ENCODE results near the gene ABCB8. TPM values are rescaled to one million over a fixed set of nuclear protein-coding genes. Genes with fewer than 3 reads are reported as not detected.

Gene ABCB8
- total and polyA plus RNA-seq, 2 experiments from 2014 or later = 29.6 to 31.6 TPM

DNA sequence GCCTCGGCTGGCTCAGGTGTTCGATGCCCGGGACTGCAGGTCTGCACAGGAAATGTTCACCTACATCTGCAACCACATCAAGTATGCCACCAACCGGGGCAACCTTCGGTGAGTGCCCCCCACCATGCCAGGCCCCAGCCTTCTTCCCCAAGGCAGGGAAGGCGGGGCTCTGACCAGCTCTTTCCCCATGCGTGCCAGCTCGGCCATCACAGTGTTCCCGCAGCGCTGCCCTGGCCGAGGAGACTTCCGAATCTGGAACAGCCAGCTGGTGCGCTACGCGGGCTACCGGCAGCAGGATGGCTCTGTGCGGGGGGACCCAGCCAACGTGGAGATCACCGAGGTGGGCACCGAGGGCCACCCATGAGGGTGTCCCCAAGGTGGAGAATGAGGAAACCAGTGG is 29.9 kb upstream of the ABCB8 start:
- TF ChIP-seq EZH2phosphoT487 (IDR thresholded peaks at IDR 0.05; ENCODE audit: insufficient read depth, low read depth) (no peak), EZH2 (IDR thresholded peaks at IDR 0.05; ENCODE audit: insufficient read depth, poor library complexity, severe bottlenecking) (no peak)
- WGBS, 2 experiments (ENCODE audit: low coverage in 1 of 2, low lambda C conversion rate in 2 of 2, missing lambda C conversion rate in 2 of 2) = 75 to 87% methylated on average over 18 to 20 of the region's 20 CpGs
- in situ Hi-C loops (cut with MboI) = loop anchor here (10.0 kb wide), 1 partner anchor 56 kb away; the partner anchor contains the start of genes CDK5 and SLC4A2
- no peaks in the 10 kb centered on the region for H3K79me2 ChIP-seq (ENCODE audit: insufficient read depth)
- no peaks in the 10 kb centered on the region for H3K36me3 ChIP-seq (ENCODE audit: low read depth)
- no peak for DNase-seq
- H3K9ac ChIP-seq = no peak overlapping the region
- no peak overlapping the region for H3K4me3 ChIP-seq
- no peaks in the 10 kb centered on the region; the same call in 1 of the 2 replicates for H3K27me3 ChIP-seq (replicated peaks; ENCODE audit: insufficient read depth)
- H3K27ac ChIP-seq = no peak overlapping the region
- no peaks in the 10 kb centered on the region for H4K20me1 ChIP-seq (ENCODE audit: insufficient read depth)
- no peak overlapping the region for H2AFZ ChIP-seq
- H3K4me2 ChIP-seq (ENCODE audit: unreplicated experiment) = no peak overlapping the region
- no peaks in the 10 kb centered on the region for H3K4me1 ChIP-seq (ENCODE audit: insufficient read depth)
- H3F3A ChIP-seq (ENCODE audit: insufficient read depth) = no peaks in the 10 kb centered on the region
- no peaks in the 10 kb centered on the region for H3K9me2 ChIP-seq (ENCODE audit: insufficient read depth)
- no peaks in the 10 kb centered on the region for H3K9me3 ChIP-seq (ENCODE audit: low read depth)

DNA sequence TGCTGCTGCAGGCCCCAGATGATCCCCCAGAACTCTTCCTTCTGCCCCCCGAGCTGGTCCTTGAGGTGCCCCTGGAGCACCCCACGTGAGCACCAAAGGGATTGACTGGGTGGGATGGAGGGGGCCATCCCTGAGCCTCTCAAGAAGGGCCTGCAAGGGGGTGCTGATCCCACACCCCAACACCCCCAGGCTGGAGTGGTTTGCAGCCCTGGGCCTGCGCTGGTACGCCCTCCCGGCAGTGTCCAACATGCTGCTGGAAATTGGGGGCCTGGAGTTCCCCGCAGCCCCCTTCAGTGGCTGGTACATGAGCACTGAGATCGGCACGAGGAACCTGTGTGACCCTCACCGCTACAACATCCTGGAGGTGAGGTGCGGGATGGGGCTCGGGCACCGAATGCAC is 29.2 kb upstream of the ABCB8 start:
- H4K20me1 ChIP-seq (ENCODE audit: insufficient read depth) = no peaks in the 10 kb centered on the region
- in situ Hi-C loops (cut with MboI) = loop anchor here (10.0 kb wide), 1 partner anchor 56 kb away; the partner anchor contains the start of genes CDK5 and SLC4A2
- whole genome bisulfite sequencing, 2 experiments (ENCODE audit: low coverage in 1 of 2, low lambda C conversion rate in 2 of 2, missing lambda C conversion rate in 2 of 2) = 67 to 69% methylated on average over 12 of the region's 12 CpGs
- no peak overlapping the region for H3K9ac ChIP-seq
- no peak overlapping the region for H2AFZ ChIP-seq
- no peak overlapping the region for H3K4me2 ChIP-seq (ENCODE audit: unreplicated experiment)
- no peaks in the 10 kb centered on the region; the same call in 1 of the 2 replicates for H3K27me3 ChIP-seq (replicated peaks; ENCODE audit: insufficient read depth)
- H3K79me2 ChIP-seq (ENCODE audit: insufficient read depth) = no peaks in the 10 kb centered on the region
- no peaks in the 10 kb centered on the region for H3K36me3 ChIP-seq (ENCODE audit: low read depth)
- TF ChIP-seq EZH2 (IDR thresholded peaks at IDR 0.05; ENCODE audit: insufficient read depth, poor library complexity, severe bottlenecking) = no peak
- TF ChIP-seq EZH2phosphoT487 (IDR thresholded peaks at IDR 0.05; ENCODE audit: insufficient read depth, low read depth) = no peak
- H3K4me1 ChIP-seq (ENCODE audit: insufficient read depth) = no peaks in the 10 kb centered on the region
- no peak for DNase-seq
- H3K27ac ChIP-seq = no peak overlapping the region
- no peak overlapping the region for H3K4me3 ChIP-seq
- no peaks in the 10 kb centered on the region for H3K9me2 ChIP-seq (ENCODE audit: insufficient read depth)
- H3F3A ChIP-seq (ENCODE audit: insufficient read depth) = no peaks in the 10 kb centered on the region
- no peaks in the 10 kb centered on the region for H3K9me3 ChIP-seq (ENCODE audit: low read depth)

GRCh38 chr7:150999497-151000230 is 28.6 kb upstream of the ABCB8 start:
- in situ Hi-C loops (cut with MboI) = loop anchor here (10.0 kb wide), 1 partner anchor 55 kb away; the partner anchor contains the start of genes CDK5 and SLC4A2
- Histone ChIP-seq H3K9me3 (ENCODE audit: low read depth) (no peaks in the 10 kb centered on the region), H3K9me2 (ENCODE audit: insufficient read depth) (no peaks in the 10 kb centered on the region), H3K9ac (no peak overlapping the region), H2AFZ (no peak overlapping the region), H3K27me3 (replicated peaks; ENCODE audit: insufficient read depth) (no peaks in the 10 kb centered on the region; the same call in 1 of the 2 replicates), H3K4me1 (ENCODE audit: insufficient read depth) (no peaks in the 10 kb centered on the region), H3F3A (ENCODE audit: insufficient read depth) (no peaks in the 10 kb centered on the region), H3K27ac (no peak overlapping the region), H3K79me2 (ENCODE audit: insufficient read depth) (no peaks in the 10 kb centered on the region), H4K20me1 (ENCODE audit: insufficient read depth) (no peaks in the 10 kb centered on the region), H3K4me2 (ENCODE audit: unreplicated experiment) (no peak overlapping the region), H3K36me3 (ENCODE audit: low read depth) (no peaks in the 10 kb centered on the region), H3K4me3 (no peak overlapping the region)
- 60% methylated on average over 5 of the region's 5 CpGs; no CpG with 5 or more reads in 1 of the 2 experiments for WGBS, 2 experiments (ENCODE audit: low coverage in 1 of 2, low lambda C conversion rate in 2 of 2, missing lambda C conversion rate in 2 of 2)
- no peak for DNase-seq
- TF ChIP-seq EZH2 (IDR thresholded peaks at IDR 0.05; ENCODE audit: insufficient read depth, poor library complexity, severe bottlenecking) (no peak), EZH2phosphoT487 (IDR thresholded peaks at IDR 0.05; ENCODE audit: insufficient read depth, low read depth) (no peak)

DNA sequence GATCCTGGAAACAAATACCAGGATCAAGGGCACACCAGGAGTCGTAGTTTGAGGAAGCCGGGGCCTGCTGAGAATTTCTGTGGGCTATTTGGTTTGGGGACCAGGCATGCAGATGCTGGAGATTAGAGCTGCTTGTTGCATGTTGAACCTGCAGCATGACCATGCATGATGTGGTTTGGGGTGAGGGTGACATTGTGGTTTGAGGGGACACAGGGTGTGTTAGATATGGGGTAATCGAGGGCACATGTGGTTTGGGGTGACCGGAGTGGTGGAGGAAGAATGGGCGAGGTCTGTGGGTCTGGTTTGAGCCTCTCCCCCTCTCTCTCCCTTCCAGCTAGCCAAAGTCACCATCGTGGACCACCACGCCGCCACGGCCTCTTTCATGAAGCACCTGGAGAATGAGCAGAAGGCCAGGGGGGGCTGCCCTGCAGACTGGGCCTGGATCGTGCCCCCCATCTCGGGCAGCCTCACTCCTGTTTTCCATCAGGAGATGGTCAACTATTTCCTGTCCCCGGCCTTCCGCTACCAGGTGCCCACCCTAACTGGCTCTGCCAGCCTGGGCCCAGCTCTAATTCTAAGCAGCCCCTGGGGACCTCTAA is 27.3 kb upstream of the ABCB8 start:
- H2AFZ ChIP-seq = no peak overlapping the region
- no peaks in the 10 kb centered on the region for H3K36me3 ChIP-seq (ENCODE audit: low read depth)
- no peak overlapping the region for H3K4me3 ChIP-seq
- no peaks in the 10 kb centered on the region; the same call in 1 of the 2 replicates for H3K27me3 ChIP-seq (replicated peaks; ENCODE audit: insufficient read depth)
- H3K9me2 ChIP-seq (ENCODE audit: insufficient read depth) = no peaks in the 10 kb centered on the region
- no peak overlapping the region for H3K9ac ChIP-seq
- no peak for DNase-seq
- no peaks in the 10 kb centered on the region for H3K4me1 ChIP-seq (ENCODE audit: insufficient read depth)
- H3K27ac ChIP-seq = no peak overlapping the region
- 75 to 78% methylated on average over 13 of the region's 13 CpGs for WGBS, 2 experiments (ENCODE audit: low coverage in 1 of 2, low lambda C conversion rate in 2 of 2, missing lambda C conversion rate in 2 of 2)
- no peaks in the 10 kb centered on the region for H4K20me1 ChIP-seq (ENCODE audit: insufficient read depth)
- TF ChIP-seq EZH2 (IDR thresholded peaks at IDR 0.05; ENCODE audit: insufficient read depth, poor library complexity, severe bottlenecking) = no peak
- TF ChIP-seq EZH2phosphoT487 (IDR thresholded peaks at IDR 0.05; ENCODE audit: insufficient read depth, low read depth) = no peak
- no peaks in the 10 kb centered on the region for H3K79me2 ChIP-seq (ENCODE audit: insufficient read depth)
- H3K4me2 ChIP-seq (ENCODE audit: unreplicated experiment) = no peak overlapping the region
- in situ Hi-C loops (cut with MboI) = no loop called here
- H3F3A ChIP-seq (ENCODE audit: insufficient read depth) = no peaks in the 10 kb centered on the region
- no peaks in the 10 kb centered on the region for H3K9me3 ChIP-seq (ENCODE audit: low read depth)
